Measurements from ENCODE around the gene UBD.

Gene UBD

DNA sequence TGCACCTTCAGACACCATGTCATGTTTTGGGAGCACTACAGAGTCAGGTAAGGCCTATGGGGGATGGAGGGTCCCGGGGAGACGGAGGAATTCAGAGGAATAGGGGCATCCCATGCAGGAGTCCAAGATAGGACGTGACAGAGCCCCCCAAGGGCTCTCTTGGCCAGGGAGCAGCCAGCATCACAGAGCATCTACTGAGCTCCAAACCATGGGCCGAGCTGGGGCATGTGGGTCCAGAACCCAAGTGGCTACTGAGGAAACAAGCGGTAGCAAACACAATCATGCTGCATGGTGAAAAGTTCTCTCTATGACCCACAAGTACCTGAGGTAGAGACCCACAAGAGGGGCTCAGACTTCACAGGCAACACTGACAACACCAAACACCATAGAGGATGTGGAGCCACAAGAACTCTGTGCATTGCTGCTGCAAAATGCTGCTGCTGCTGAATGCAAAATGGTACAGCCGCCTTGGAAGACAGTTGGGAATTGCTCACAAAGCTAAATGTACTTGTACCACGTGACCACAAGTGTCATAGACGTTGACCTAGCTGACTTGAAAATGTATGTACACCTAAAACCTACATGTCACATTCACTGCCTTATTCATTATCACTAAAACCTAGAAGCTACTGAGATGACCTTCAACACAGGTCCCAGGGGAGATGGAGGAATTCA, 38.4 kb downstream of the UBD start:
- Histone ChIP-seq H3K9ac (ENCODE audit: low read length) (no peak overlapping the region), H3K4me1 (ENCODE audit: control insufficient read depth, insufficient read depth, low read length) (peaks cover 11% of the 10 kb centered on the region; the same call in 1 of the 2 replicates), H3K27ac (ENCODE audit: low read depth, low read length) (no peak overlapping the region), H3K9me3 (ENCODE audit: control insufficient read depth, insufficient read depth, low read depth, low read length) (peaks cover 22% of the 10 kb centered on the region), H3K27me3 (ENCODE audit: control insufficient read depth, insufficient read depth, low read length) (no peaks in the 10 kb centered on the region), H3K4me3 (ENCODE audit: low read depth, low read length) (no peak overlapping the region), H3K36me3 (ENCODE audit: control insufficient read depth, insufficient read depth, low read length) (no peaks in the 10 kb centered on the region)

DNA sequence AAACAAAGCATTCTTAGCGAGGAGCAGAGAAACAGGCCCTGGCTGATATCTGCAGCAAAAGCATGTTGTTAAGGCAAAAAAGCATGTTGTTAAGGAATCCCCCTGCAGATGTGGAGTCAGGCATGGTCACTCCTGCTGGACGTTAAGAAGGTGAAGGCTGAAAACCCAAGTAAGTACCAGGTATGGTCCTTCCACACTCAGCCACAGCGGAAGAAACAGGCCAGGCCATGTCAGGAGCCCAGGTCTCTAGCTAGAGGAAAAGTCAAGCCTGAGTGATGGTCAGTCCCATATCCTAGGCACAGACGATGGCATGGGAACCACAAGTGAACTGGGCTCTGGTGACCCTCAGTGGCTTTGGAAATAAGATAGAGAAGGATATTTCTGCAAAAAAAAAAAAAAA, 39.3 kb downstream of the UBD start:
- Histone ChIP-seq H3K9ac (ENCODE audit: low read length) (no peak overlapping the region), H3K9me3 (ENCODE audit: control insufficient read depth, insufficient read depth, low read depth, low read length) (peaks cover 22% of the 10 kb centered on the region), H3K27ac (ENCODE audit: low read depth, low read length) (no peak overlapping the region), H3K4me1 (ENCODE audit: control insufficient read depth, insufficient read depth, low read length) (peaks cover 8% of the 10 kb centered on the region; the same call in 1 of the 2 replicates), H3K36me3 (ENCODE audit: control insufficient read depth, insufficient read depth, low read length) (no peaks in the 10 kb centered on the region), H3K27me3 (ENCODE audit: control insufficient read depth, insufficient read depth, low read length) (no peaks in the 10 kb centered on the region), H3K4me3 (ENCODE audit: low read depth, low read length) (no peak overlapping the region)

DNA sequence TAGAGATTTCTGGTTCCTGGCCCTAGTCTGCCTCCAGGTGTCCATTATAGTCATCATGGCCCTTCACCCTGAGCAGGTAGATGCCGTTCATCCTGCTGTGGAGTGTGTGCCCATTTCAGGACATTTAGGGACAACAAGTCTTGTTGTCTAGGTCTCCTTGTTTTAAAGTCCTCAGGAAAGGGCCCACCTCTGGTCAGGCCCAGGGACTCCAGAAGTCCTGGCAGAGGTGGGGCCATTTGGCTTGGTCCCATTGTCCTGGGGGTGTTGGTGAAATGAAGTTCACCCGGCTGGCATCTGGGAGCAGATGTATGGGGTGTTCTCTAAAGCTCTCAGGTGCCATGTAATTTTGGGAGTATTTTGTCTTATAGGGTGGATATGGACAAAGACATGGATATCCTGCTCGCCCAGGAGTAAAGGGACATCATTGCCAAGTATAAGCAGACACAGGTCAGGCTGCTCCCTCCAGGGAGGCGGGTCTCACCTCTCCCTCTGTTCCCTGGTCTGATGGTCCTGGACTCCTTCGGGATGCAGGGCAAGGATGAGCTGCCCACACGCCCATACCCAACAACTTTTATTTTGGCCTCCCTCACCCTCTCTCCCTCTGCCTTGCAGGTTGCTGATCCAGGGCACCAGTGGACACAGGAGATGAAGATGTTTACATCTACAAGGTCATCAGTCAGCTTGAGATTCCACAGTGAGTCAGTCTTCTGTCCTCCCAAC, 40.1 kb downstream of the UBD start:
- peaks cover 19% of the 10 kb centered on the region for H3K9me3 ChIP-seq (ENCODE audit: control insufficient read depth, insufficient read depth, low read depth, low read length)
- no peak overlapping the region for H3K4me3 ChIP-seq (ENCODE audit: low read depth, low read length)
- peaks cover under 1% of the 10 kb centered on the region; the same call in 1 of the 2 replicates for H3K4me1 ChIP-seq (ENCODE audit: control insufficient read depth, insufficient read depth, low read length)
- no peak overlapping the region for H3K27ac ChIP-seq (ENCODE audit: low read depth, low read length)
- no peak overlapping the region for H3K9ac ChIP-seq (ENCODE audit: low read length)
- H3K36me3 ChIP-seq (ENCODE audit: control insufficient read depth, insufficient read depth, low read length) = no peaks in the 10 kb centered on the region
- no peaks in the 10 kb centered on the region for H3K27me3 ChIP-seq (ENCODE audit: control insufficient read depth, insufficient read depth, low read length)

DNA sequence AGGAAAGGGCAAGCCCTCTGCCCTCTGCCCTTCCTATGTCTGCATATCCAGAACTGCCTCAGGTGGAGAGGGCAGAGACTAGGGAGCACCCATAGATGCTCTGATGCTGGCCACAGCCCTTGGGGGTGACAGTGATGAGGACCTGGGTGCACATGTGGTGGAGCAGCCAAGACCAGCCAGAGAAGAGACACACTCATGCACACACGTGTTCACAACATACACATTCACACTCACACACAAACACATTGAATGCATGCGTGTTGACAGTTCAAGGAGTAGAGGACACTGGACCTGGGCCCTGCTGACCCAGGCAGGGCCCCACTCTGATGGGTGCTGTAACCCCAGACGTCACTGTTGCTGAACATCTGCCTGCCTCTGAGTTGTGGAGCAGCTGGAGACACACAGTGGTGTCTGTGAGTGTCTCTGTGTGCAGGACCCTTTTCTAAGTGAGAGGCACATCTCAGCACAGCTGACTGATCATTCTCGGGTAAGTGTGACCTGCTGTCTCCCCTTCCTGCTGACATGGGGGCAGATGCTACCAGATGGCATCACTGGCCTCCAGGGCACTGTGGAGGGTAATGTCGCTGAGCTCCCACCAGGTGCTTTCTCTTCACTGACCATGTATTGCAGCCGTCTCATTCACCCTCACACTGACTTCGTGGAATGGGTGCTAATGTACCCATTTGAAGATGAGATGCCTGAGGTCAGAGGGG, 41.6 kb downstream of the UBD start:
- peaks cover 9% of the 10 kb centered on the region for H3K9me3 ChIP-seq (ENCODE audit: control insufficient read depth, insufficient read depth, low read depth, low read length)
- no peak overlapping the region for H3K4me3 ChIP-seq (ENCODE audit: low read depth, low read length)
- no peaks in the 10 kb centered on the region for H3K36me3 ChIP-seq (ENCODE audit: control insufficient read depth, insufficient read depth, low read length)
- H3K27ac ChIP-seq (ENCODE audit: low read depth, low read length) = no peak overlapping the region
- no peaks in the 10 kb centered on the region for H3K4me1 ChIP-seq (ENCODE audit: control insufficient read depth, insufficient read depth, low read length)
- no peaks in the 10 kb centered on the region for H3K27me3 ChIP-seq (ENCODE audit: control insufficient read depth, insufficient read depth, low read length)
- no peak overlapping the region for H3K9ac ChIP-seq (ENCODE audit: low read length)

DNA sequence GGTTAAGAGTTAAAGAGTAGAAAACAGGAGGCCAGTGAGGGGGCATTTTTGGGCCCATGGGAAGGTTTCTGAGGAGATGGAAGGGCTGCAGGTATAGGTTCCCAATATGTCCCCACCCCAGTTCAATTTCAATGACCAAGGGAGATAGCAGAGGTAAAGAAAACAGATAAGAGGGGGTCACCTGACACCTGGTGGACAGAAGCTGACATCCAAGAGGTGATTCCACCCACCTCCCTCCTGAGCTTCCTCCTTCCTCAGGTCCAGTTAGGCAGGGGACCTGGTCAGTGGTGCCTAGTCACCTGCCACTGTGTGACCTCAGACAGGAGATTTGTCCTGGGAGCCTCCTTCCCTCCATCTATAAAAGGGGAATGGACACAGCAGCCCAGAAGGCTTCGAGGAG, 42.3 kb downstream of the UBD start:
- Histone ChIP-seq H3K27ac (ENCODE audit: low read depth, low read length) (no peak overlapping the region), H3K4me1 (ENCODE audit: control insufficient read depth, insufficient read depth, low read length) (no peaks in the 10 kb centered on the region), H3K36me3 (ENCODE audit: control insufficient read depth, insufficient read depth, low read length) (no peaks in the 10 kb centered on the region), H3K9me3 (ENCODE audit: control insufficient read depth, insufficient read depth, low read depth, low read length) (peaks cover 5% of the 10 kb centered on the region), H3K4me3 (ENCODE audit: low read depth, low read length) (no peak overlapping the region), H3K9ac (ENCODE audit: low read length) (no peak overlapping the region), H3K27me3 (ENCODE audit: control insufficient read depth, insufficient read depth, low read length) (no peaks in the 10 kb centered on the region)

DNA sequence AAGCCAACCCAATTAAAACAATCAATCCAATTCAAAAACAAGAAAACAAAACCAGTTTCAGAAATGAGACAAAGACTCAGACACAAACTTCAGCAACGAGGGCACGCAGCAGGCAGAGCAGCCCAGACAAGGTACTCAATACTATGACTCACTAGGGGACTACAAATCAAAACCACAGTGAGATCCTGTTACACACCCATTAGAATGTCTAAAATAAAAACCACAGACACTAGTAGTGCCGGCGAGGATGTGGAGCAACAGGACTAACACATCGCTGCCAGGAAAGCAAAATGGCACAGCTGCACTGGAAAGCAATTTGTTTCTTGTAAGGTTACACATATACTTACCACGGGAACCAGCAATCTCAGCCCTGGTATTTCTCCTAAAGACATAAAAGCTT, 43.4 kb downstream of the UBD start:
- no peak overlapping the region for H3K27ac ChIP-seq (ENCODE audit: low read depth, low read length)
- H3K27me3 ChIP-seq (ENCODE audit: control insufficient read depth, insufficient read depth, low read length) = no peaks in the 10 kb centered on the region
- H3K4me1 ChIP-seq (ENCODE audit: control insufficient read depth, insufficient read depth, low read length) = no peaks in the 10 kb centered on the region
- H3K36me3 ChIP-seq (ENCODE audit: control insufficient read depth, insufficient read depth, low read length) = no peaks in the 10 kb centered on the region
- no peak overlapping the region for H3K9ac ChIP-seq (ENCODE audit: low read length)
- H3K9me3 ChIP-seq (ENCODE audit: control insufficient read depth, insufficient read depth, low read depth, low read length) = peaks cover 2% of the 10 kb centered on the region
- H3K4me3 ChIP-seq (ENCODE audit: low read depth, low read length) = no peak overlapping the region

DNA sequence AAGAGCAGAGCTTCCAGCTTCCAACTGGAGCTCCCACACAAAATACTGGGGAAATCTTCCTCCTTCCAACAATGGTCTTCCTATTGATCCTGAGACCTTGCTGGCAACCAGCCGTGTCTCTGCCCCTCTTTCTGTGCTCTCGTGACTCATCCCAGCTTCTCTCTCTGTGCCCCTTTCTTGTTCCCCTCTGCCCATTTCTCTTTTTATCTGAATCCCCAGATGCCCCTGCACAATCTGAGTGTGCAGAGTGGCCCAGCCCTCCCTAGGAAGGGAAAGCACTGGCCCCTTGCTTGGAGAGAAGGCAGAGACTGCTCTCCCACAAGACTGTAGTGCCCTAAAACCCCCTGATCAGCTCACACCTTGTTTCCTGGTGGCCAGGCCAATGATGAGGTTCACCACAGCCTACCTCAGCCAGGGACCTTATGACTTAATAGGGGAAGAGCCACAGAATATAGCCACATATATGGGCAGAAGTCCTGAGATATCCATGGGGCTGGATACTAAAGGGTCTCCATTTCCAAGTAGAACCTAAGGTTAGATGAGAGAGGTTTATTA, 48.7 kb downstream of the UBD start:
- H3K27ac ChIP-seq (ENCODE audit: low read depth, low read length) = no peak overlapping the region
- H3K36me3 ChIP-seq (ENCODE audit: control insufficient read depth, insufficient read depth, low read length) = no peaks in the 10 kb centered on the region
- H3K9me3 ChIP-seq (ENCODE audit: control insufficient read depth, insufficient read depth, low read depth, low read length) = no peaks in the 10 kb centered on the region; the same call in 1 of the 2 replicates
- no peak overlapping the region for H3K4me3 ChIP-seq (ENCODE audit: low read depth, low read length)
- H3K4me1 ChIP-seq (ENCODE audit: control insufficient read depth, insufficient read depth, low read length) = peaks cover 3% of the 10 kb centered on the region; the same call in 1 of the 2 replicates
- no peak overlapping the region for H3K9ac ChIP-seq (ENCODE audit: low read length)
- H3K27me3 ChIP-seq (ENCODE audit: control insufficient read depth, insufficient read depth, low read length) = no peaks in the 10 kb centered on the region

DNA sequence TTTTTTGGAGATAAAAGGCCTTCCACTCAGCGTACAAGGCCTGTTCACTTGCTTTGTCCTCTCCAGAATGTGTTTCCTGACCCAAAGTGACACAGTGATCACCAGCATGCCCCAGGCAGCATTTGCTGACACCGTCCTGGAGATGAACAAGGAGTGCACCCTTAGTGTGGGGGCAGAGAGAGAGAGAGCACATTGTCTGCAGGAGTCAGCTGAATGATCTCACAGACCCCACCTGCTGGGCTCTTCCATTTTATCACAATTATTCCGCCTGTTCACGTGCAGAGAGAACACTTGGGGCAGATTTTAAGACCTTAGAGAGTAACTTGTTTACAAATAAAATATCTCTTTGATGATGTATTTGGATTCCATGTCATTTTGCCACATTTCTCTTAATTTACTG, 49.3 kb downstream of the UBD start:
- Histone ChIP-seq H3K4me3 (ENCODE audit: low read depth, low read length) (no peak overlapping the region), H3K9me3 (ENCODE audit: control insufficient read depth, insufficient read depth, low read depth, low read length) (no peaks in the 10 kb centered on the region; the same call in 1 of the 2 replicates), H3K9ac (ENCODE audit: low read length) (no peak overlapping the region), H3K27me3 (ENCODE audit: control insufficient read depth, insufficient read depth, low read length) (no peaks in the 10 kb centered on the region), H3K4me1 (ENCODE audit: control insufficient read depth, insufficient read depth, low read length) (peaks cover 3% of the 10 kb centered on the region; the same call in 1 of the 2 replicates), H3K27ac (ENCODE audit: low read depth, low read length) (no peak overlapping the region), H3K36me3 (ENCODE audit: control insufficient read depth, insufficient read depth, low read length) (no peaks in the 10 kb centered on the region)

DNA sequence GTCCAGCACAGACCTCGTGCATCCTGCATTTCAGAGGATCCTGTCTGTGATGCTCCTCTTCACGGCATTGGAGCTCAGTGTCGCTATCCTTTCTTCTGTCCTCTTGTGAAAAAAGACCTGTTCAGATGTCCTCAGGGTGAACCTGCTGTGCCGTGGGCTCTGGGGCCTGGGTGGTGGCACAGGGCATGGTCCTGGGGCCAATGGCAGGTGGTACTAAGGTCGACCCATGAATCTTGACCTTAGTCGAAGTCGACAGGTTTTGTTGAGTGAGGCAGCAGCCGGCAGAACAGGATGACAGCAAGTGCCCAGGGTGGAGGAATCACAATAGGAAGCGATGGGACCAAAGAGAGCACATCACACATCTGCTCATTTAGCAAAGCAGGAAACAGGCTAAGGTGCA, 49.8 kb downstream of the UBD start:
- H3K4me1 ChIP-seq (ENCODE audit: control insufficient read depth, insufficient read depth, low read length) = peaks cover 3% of the 10 kb centered on the region; the same call in 1 of the 2 replicates
- H3K9me3 ChIP-seq (ENCODE audit: control insufficient read depth, insufficient read depth, low read depth, low read length) = no peaks in the 10 kb centered on the region; the same call in 1 of the 2 replicates
- H3K27me3 ChIP-seq (ENCODE audit: control insufficient read depth, insufficient read depth, low read length) = no peaks in the 10 kb centered on the region
- no peak overlapping the region for H3K4me3 ChIP-seq (ENCODE audit: low read depth, low read length)
- no peak overlapping the region for H3K27ac ChIP-seq (ENCODE audit: low read depth, low read length)
- H3K9ac ChIP-seq (ENCODE audit: low read length) = no peak overlapping the region
- no peaks in the 10 kb centered on the region for H3K36me3 ChIP-seq (ENCODE audit: control insufficient read depth, insufficient read depth, low read length)

DNA sequence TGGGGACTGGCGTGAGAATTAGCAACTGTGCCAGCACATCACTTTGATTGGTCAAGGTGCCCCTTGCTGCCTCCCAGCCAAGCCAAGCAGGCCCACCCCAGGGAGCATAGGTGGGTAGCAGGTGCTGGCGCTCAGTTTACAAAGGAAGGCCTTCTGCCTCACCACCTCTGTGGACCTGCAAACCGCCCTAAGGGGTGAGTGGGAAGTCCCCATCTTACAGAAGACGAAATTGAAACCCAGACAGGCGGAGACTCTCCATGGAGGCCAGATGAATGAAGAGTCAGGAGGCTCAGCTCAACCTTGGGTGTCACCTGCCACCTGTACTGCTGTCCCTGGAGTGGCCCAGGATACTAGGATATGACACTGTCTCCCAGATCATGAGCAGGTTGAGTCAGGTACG, 50.3 kb downstream of the UBD start:
- Histone ChIP-seq H3K9me3 (ENCODE audit: control insufficient read depth, insufficient read depth, low read depth, low read length) (no peaks in the 10 kb centered on the region), H3K27me3 (ENCODE audit: control insufficient read depth, insufficient read depth, low read length) (no peaks in the 10 kb centered on the region), H3K27ac (ENCODE audit: low read depth, low read length) (no peak overlapping the region), H3K9ac (ENCODE audit: low read length) (no peak overlapping the region), H3K36me3 (ENCODE audit: control insufficient read depth, insufficient read depth, low read length) (no peaks in the 10 kb centered on the region), H3K4me3 (ENCODE audit: low read depth, low read length) (no peak overlapping the region), H3K4me1 (ENCODE audit: control insufficient read depth, insufficient read depth, low read length) (peaks cover 3% of the 10 kb centered on the region; the same call in 1 of the 2 replicates)
